Midbrain (tissue), 1 donor: ENCODE measurements around the gene RAD23B.
"Not testable (repeated sequence)": the region's sequence is repeated elsewhere in the genome, so short reads cannot be mapped to it uniquely, and the experiment has no call there.

Experiments used
- DNase-seq: peaks from one replicate; lab custom pipeline; 2025; lab: John Stamatoyannopoulos, UW

The RAD23B gene

GRCh38 chr9:107293543-107294085, 10.5 kb downstream of the RAD23B start:
- no peak for DNase-seq

- DNase-seq, result no peak
Measured at GRCh38 chr9:107294756-107295155, 11.7 kb downstream of the RAD23B start.

- DNase-seq, result no peak
Measured at GRCh38 chr9:107295995-107296394, 12.9 kb downstream of the RAD23B start.

- not testable (repeated sequence) for DNase-seq
Measured at GRCh38 chr9:107296592-107296991, 13.5 kb downstream of the RAD23B start.

- no peak for DNase-seq
Measured at GRCh38 chr9:107299437-107299836, 16.4 kb downstream of the RAD23B start.

GRCh38 chr9:107306308-107306707, 23.2 kb downstream of the RAD23B start:
- no peak for DNase-seq

GRCh38 chr9:107307331-107307730, 24.3 kb downstream of the RAD23B start:
- DNase-seq, result no peak

GRCh38 chr9:107308461-107308860, 25.4 kb downstream of the RAD23B start:
- no peak for DNase-seq

- DNase-seq, result no peak
Measured at GRCh38 chr9:107309271-107309670, 26.2 kb downstream of the RAD23B start.

GRCh38 chr9:107312376-107313050, 29.4 kb downstream of the RAD23B start:
- DNase-seq, result no peak

- no peak for DNase-seq
Measured at GRCh38 chr9:107313555-107314096, 30.5 kb downstream of the RAD23B start.

- no peak for DNase-seq
Measured at GRCh38 chr9:107314763-107315162, 31.7 kb downstream of the RAD23B start.

- no peak for DNase-seq
Measured at GRCh38 chr9:107316795-107317661, 33.9 kb downstream of the RAD23B start.

- DNase-seq, result no peak
Measured at GRCh38 chr9:107322643-107323042, 39.6 kb downstream of the RAD23B start.

GRCh38 chr9:107323836-107324585, 40.9 kb downstream of the RAD23B start:
- DNase-seq, result no peak

- DNase-seq, result no peak
Measured at GRCh38 chr9:107325842-107326241, 42.8 kb downstream of the RAD23B start.

GRCh38 chr9:107328510-107328909, 45.4 kb downstream of the RAD23B start:
- DNase-seq, result no peak

- DNase-seq, result no peak
Measured at GRCh38 chr9:107330420-107330819, 47.3 kb downstream of the RAD23B start.

GRCh38 chr9:107332883-107333282, 49.8 kb downstream of the RAD23B start:
- DNase-seq, result no peak

GRCh38 chr9:107333363-107333762, 50.3 kb downstream of the RAD23B start:
- DNase-seq, result no peak

GRCh38 chr9:107334103-107334776, 51.2 kb downstream of the RAD23B start:
- no peak for DNase-seq
